ENCODE results near the gene PDE1C.

GRCh38 chr7:31899356-31899927 is 170.8 kb downstream of the PDE1C start:
- TF ChIP-seq POLR2AphosphoS5 (IDR thresholded peaks at IDR 0.05; ENCODE audit: low read depth, low read length) (no peak), SIN3A (IDR thresholded peaks at IDR 0.05; ENCODE audit: borderline replicate concordance, insufficient read depth, low read length) (no peak)
- TF ChIP-seq, protein P1, sequence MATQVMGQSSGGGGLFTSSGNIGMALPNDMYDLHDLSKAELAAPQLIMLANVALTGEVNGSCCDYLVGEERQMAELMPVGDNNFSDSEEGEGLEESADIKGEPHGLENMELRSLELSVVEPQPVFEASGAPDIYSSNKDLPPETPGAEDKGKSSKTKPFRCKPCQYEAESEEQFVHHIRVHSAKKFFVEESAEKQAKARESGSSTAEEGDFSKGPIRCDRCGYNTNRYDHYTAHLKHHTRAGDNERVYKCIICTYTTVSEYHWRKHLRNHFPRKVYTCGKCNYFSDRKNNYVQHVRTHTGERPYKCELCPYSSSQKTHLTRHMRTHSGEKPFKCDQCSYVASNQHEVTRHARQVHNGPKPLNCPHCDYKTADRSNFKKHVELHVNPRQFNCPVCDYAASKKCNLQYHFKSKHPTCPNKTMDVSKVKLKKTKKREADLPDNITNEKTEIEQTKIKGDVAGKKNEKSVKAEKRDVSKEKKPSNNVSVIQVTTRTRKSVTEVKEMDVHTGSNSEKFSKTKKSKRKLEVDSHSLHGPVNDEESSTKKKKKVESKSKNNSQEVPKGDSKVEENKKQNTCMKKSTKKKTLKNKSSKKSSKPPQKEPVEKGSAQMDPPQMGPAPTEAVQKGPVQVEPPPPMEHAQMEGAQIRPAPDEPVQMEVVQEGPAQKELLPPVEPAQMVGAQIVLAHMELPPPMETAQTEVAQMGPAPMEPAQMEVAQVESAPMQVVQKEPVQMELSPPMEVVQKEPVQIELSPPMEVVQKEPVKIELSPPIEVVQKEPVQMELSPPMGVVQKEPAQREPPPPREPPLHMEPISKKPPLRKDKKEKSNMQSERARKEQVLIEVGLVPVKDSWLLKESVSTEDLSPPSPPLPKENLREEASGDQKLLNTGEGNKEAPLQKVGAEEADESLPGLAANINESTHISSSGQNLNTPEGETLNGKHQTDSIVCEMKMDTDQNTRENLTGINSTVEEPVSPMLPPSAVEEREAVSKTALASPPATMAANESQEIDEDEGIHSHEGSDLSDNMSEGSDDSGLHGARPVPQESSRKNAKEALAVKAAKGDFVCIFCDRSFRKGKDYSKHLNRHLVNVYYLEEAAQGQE (IDR thresholded peaks at IDR 0.05; ENCODE audit: insufficient read depth in 1 of 2, low read depth in 2 of 2, low read length in 2 of 2) = no peak
